BJ (cell line): ENCODE measurements around the gene MICAL3. TPM values are rescaled to one million over a fixed set of nuclear protein-coding genes. Genes with fewer than 3 reads are reported as not detected.

Experiments used
- CTCF ChIA-PET: fragments of 350-600 bp; formaldehyde crosslinking; extraction: SDS; loops from one replicate; lab custom pipeline; 2021; ENCODE audit warnings: antibody characterized with exemption, inconsistent platforms; lab: Yijun Ruan, JAX
- POLR2A ChIA-PET: fragments of 300-600 bp; sonication (Branson Sonifier 250); formaldehyde crosslinking; extraction: SDS; loops from one replicate; lab custom pipeline; 2021; ENCODE audit warnings: antibody characterized with exemption; lab: Charles Lee
- DNase-seq: peaks from one replicate; pipeline ENCODE4 v3.0.0-alpha.2; 2011; ENCODE audit warnings: low read depth
- H3K27me3 ChIP-seq: 2 replicates; pipeline ENCODE4 v1.6.0; 2011; ENCODE audit warnings: low read length; ENCODE audit not compliant: control insufficient read depth, insufficient read depth
- H3K36me3 ChIP-seq: 2 replicates; pipeline ENCODE4 v1.5.1; 2011; ENCODE audit warnings: low read length; ENCODE audit not compliant: control insufficient read depth, insufficient read depth
- H3K4me3 ChIP-seq: 2 replicates; pipeline ENCODE4 v1.5.1; 2011; ENCODE audit warnings: low read depth, mild to moderate bottlenecking, control low read depth, low read length
- polyA plus RNA-seq: library from polyadenylated mRNA; depleted of rRNA; stranded (reverse); fragments of >200 nt; gene quantifications from 2 replicates; pipeline ENCODE4 v1.2.3, GENCODE V29; 2011
- TF ChIP-seq, protein P1 (sequence below): IDR thresholded peaks from 2 replicates; pipeline ENCODE4 v1.5.1; 2011; ENCODE audit warnings: low read depth, mild to moderate bottlenecking, control low read depth, inconsistent platforms, low read length, moderate library complexity; ENCODE audit not compliant: insufficient read depth

Gene MICAL3
- polyA plus RNA-seq, 1 experiment: 16.4 TPM

DNA sequence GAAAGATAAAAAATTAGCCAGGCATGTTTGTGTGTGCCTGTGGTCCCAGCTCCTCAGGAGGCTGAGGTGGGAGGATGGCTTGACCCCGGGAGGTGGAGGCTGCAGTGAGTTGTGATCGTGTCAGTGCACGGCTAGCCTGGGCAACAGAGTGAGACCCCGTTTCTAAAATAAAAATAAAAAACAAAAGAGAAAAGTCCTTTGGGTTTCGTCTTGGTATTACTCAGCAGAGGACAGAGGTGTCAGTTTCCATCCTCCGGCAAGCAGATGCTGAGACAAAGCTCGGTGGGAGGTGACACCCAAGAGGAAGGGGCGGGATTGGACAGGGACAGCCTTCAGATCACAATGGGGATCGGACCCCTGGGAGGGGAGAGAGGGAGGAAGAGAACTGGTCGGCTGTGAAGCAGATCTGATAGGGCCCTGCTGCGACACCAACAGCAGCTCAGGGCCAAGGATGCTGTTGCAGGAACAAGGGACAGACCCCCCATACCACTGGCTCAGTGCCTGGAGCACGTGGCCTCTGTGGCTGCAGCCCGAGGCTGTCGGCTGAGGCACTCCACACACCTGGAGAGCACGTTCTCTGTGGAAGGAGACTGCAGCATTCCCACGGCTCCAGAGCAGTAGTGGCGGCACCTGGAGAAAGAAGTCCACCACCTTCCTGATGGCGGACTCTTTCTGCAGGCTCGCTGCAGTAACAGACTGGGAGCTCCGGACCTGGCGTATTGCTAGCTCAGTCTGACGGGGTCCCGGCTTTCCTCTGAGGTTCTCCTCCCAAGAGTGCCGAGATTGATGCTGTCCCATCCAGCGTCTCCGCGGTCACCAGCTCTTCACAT lies 244.9 kb downstream of the MICAL3 start:
- ChIA-PET POLR2A (no interaction called here), CTCF (interaction anchor here (0.8 to 1.5 kb wide), 6 partner anchors 8 to 221 kb away, joined by 3 to 5 read pairs (median 3); no protein-coding TSS in a partner anchor)
- H3K27me3 ChIP-seq: no peaks in the 10 kb centered on the region
- no peaks in the 10 kb centered on the region for H3K36me3 ChIP-seq
- no peak overlapping the region for H3K4me3 ChIP-seq
- no peak for DNase-seq
- TF ChIP-seq, protein P1, sequence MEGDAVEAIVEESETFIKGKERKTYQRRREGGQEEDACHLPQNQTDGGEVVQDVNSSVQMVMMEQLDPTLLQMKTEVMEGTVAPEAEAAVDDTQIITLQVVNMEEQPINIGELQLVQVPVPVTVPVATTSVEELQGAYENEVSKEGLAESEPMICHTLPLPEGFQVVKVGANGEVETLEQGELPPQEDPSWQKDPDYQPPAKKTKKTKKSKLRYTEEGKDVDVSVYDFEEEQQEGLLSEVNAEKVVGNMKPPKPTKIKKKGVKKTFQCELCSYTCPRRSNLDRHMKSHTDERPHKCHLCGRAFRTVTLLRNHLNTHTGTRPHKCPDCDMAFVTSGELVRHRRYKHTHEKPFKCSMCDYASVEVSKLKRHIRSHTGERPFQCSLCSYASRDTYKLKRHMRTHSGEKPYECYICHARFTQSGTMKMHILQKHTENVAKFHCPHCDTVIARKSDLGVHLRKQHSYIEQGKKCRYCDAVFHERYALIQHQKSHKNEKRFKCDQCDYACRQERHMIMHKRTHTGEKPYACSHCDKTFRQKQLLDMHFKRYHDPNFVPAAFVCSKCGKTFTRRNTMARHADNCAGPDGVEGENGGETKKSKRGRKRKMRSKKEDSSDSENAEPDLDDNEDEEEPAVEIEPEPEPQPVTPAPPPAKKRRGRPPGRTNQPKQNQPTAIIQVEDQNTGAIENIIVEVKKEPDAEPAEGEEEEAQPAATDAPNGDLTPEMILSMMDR: no peak

GRCh38 chr22:17778412-17778976 lies 245.9 kb downstream of the MICAL3 start:
- no peak for DNase-seq
- Histone ChIP-seq H3K4me3 (no peak overlapping the region), H3K27me3 (no peaks in the 10 kb centered on the region), H3K36me3 (no peaks in the 10 kb centered on the region)
- TF ChIP-seq, protein P1: no peak
- ChIA-PET CTCF (interaction anchor here (0.9 to 1.5 kb wide), 2 partner anchors 9 to 220 kb away, joined by 3 to 5 read pairs; no protein-coding TSS in a partner anchor), POLR2A (no interaction called here)

DNA sequence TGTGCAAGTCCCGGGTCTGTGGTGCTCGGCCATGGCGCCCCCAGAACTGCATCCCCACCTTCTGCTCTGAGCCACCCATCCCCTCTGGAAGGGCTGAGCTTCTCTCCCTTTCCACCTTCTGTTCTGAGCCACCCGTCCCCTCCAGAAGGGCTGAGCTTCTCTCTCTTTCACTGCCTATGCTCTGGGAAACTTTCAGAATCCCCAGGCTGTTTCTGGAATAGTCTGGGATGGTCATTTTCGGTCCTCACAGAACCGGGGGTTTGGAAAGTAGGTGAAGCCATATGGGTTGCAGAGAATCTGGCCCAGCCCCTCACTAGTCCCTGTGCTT lies 246.7 kb downstream of the MICAL3 start:
- POLR2A ChIA-PET: no interaction called here
- H3K36me3 ChIP-seq: no peaks in the 10 kb centered on the region
- H3K4me3 ChIP-seq: no peak overlapping the region
- no peak for DNase-seq
- CTCF ChIA-PET: no interaction called here
- no peaks in the 10 kb centered on the region for H3K27me3 ChIP-seq
- TF ChIP-seq, protein P1: no peak

DNA sequence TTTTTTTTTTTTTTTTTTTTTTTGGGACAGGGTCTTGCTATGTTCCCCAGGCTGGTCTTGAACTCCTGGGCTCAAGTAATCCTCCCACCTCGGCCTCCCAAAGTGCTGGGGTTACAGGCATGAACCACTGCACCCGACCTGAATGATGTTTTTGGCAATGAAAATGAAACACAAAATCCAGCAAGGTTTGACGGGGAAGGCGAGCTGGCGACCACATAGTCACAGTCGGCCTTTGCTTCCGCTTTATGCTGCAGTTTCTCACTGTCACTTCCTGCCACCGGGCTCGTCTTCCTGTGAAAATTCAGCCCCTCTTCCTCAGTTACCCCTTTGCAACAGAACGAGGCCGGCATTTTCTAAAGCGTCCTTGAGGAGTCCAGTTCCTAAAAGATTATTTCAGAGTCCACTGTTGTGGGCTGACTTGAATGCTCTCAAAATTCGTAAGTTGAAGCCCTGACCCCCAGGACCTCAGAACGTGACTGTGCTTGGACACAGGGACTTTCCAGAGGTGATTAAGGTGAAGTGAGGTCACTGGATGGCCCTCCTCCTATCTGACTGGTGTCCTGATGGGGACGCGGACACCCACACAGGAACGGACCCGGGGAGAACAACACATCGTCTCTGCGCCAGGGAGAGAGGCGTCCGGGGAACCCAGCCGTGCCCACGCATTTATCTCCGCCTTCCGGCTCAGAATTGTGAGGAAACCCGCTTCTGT lies 247.2 kb downstream of the MICAL3 start:
- CTCF ChIA-PET: no interaction called here
- no peak for DNase-seq
- TF ChIP-seq, protein P1: no peak

DNA sequence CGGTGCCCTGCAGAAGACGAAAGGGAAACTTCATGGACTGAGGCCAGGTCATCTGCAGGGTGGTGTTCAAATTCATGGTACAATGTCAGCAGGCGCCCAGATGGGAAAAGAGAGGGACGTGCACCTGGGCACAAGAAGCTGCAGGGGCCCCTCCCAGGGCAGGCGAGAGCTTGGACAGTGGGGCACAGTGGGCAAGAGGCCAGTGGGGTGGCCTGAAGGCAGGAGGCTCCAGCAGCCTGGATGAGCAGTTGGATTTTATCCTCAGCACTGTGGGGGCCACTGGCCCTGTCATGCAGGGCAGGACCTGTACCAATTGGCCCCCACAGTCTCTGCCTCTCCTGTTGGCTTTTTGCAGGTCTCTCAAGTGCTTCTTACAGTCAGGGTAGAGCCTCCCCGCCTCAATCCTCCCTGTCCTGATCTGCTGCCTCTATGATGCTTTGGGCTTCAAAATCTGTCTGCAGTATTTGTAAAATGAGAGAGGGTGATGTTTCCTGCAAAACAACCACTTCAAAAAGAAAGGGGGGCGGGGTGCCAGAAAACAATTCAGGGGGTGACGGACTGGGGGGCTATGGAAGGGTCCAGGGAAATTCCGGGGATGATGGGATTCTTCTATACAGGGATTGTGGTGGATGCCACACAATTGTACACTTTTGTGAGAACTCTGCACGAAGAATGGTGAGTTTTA lies 248.4 kb downstream of the MICAL3 start:
- TF ChIP-seq, protein P1: no peak
- ChIA-PET CTCF (no interaction called here), POLR2A (no interaction called here)
- DNase-seq: no peak
- Histone ChIP-seq H3K4me3 (no peak overlapping the region), H3K36me3 (peaks cover 2% of the 10 kb centered on the region), H3K27me3 (no peaks in the 10 kb centered on the region)

More for the DNA sequence above, 247.2 kb downstream of the MICAL3 start:
- H3K36me3 ChIP-seq: no peaks in the 10 kb centered on the region
- no peaks in the 10 kb centered on the region for H3K27me3 ChIP-seq
- POLR2A ChIA-PET: no interaction called here
- no peak overlapping the region for H3K4me3 ChIP-seq
